Naive B cell (primary cell): Measurements from ENCODE around the gene ZNF528. TPM values are rescaled to one million over a fixed set of nuclear protein-coding genes. Genes with fewer than 3 reads are reported as not detected.
A peak's percentile ranks its signal among the peaks of the same experiment; 100 is the strongest.

Experiments
- ATAC-seq, 2 donors: fragments of 150-1000 bp; cut with Tn5 transposase; 2 replicates each; pipeline ENCODE4 v1.10.0; 2021; ENCODE audit warnings: low read depth in 2 of 2, mild to moderate bottlenecking in 2 of 2, moderate library complexity in 2 of 2
- DNase-seq: peaks from one replicate; pipeline ENCODE4 v3.0.0; 2022
- H3K27ac Mint-ChIP-seq, 6 donors: one replicate each; pipeline ENCODE4 v1.8.0; 2020 to 2022; ENCODE audit warnings: mild to moderate bottlenecking in 6 of 6, mixed read lengths in 6 of 6, moderate library complexity in 5 of 6, inconsistent platforms in 2 of 6
- H3K27me3 Mint-ChIP-seq, 3 donors: one replicate each; pipeline ENCODE4 v1.8.0; 2021 to 2022; ENCODE audit warnings: mixed read lengths in 3 of 3, mild to moderate bottlenecking in 1 of 3
- H3K36me3 Mint-ChIP-seq, 2 donors: one replicate each; pipeline ENCODE4 v1.8.0; 2020 to 2022; ENCODE audit warnings: mixed read lengths in 2 of 2, inconsistent platforms in 1 of 2, mild to moderate bottlenecking in 1 of 2
- H3K4me1 Mint-ChIP-seq, 3 donors: one replicate each; pipeline ENCODE4 v1.8.0; 2020 to 2022; ENCODE audit warnings: mixed read lengths in 3 of 3, inconsistent platforms in 1 of 3, mild to moderate bottlenecking in 1 of 3, moderate library complexity in 1 of 3
- H3K4me3 Mint-ChIP-seq, 8 donors: one replicate each; pipeline ENCODE4 v1.8.0; 2020 to 2022; ENCODE audit warnings: mild to moderate bottlenecking in 8 of 8, mixed read lengths in 8 of 8, moderate library complexity in 8 of 8, inconsistent platforms in 2 of 8
- H3K9me3 Mint-ChIP-seq, 7 donors: one replicate each; pipeline ENCODE4 v1.8.0; 2020 to 2022; ENCODE audit warnings: mixed read lengths in 7 of 7, mild to moderate bottlenecking in 5 of 7, inconsistent platforms in 2 of 7, moderate library complexity in 1 of 7
- polyA plus RNA-seq, 6 donors: library from polyadenylated mRNA; unstranded; fragments of 300-500 nt; fragmentation: Illumina TruSeq; gene quantifications; one replicate each; pipeline ENCODE4 v1.2.3, GENCODE V29; 2021; ENCODE audit warnings: low read depth in 6 of 6

Gene ZNF528
- polyA plus RNA-seq, 6 donors from 2014 or later: 11.5 to 17.0 (median 16.1) TPM

- peak within 1 kb of the TSS; percentile 88 to 98 (median 92) for H3K4me3 Mint-ChIP-seq
- peak within 1 kb of the TSS in 5 of 6 donors; percentile 24 to 79 (median 73) for H3K27ac Mint-ChIP-seq
- peaks cover 41 to 97% (median 94%) of the 10 kb centered on the region in 7 donors for H3K9me3 Mint-ChIP-seq
- peaks cover 18 to 29% (median 24%) of the 10 kb centered on the region in 3 donors for H3K4me1 Mint-ChIP-seq
- peak; percentile 60 for DNase-seq
- peaks cover 11 to 33% (median 23%) of the 10 kb centered on the region in 3 donors for H3K27me3 Mint-ChIP-seq
- peaks cover 58 to 79% of the 10 kb centered on the region in 2 donors for H3K36me3 Mint-ChIP-seq
- peak; percentile 94 to 98 for ATAC-seq
These were observed 55.9 kb downstream of the ZNF528 start, which contains the start of gene ZNF578 for GRCh38 chr19:52453324-52454094. Gene ZNF578 (plus strand): TSS chr19:52453553. CDS start chr19:52501846, 48,293 bp downstream.

- no peak for ATAC-seq
- H3K4me3 Mint-ChIP-seq: no peak overlapping the region
- H3K9me3 Mint-ChIP-seq: peaks cover 13 to 95% (median 77%) of the 10 kb centered on the region in 7 donors
- no peaks in the 10 kb centered on the region for H3K27me3 Mint-ChIP-seq
- peaks cover 46 to 54% of the 10 kb centered on the region in 2 donors for H3K36me3 Mint-ChIP-seq
- DNase-seq: no peak
- no peak overlapping the region for H3K27ac Mint-ChIP-seq
- H3K4me1 Mint-ChIP-seq: no peaks in the 10 kb centered on the region
These were observed 67.3 kb downstream of the ZNF528 start for GRCh38 chr19:52464798-52465470.

Other genes starting within 250 kb of the ZNF528 start
- 10 to 100 TPM in 4 of 6 donors, 1 to 10 TPM in 2; 8.2 to 21.1 (median 12.0) TPM for gene ZNF836, start 226.2 kb upstream of the ZNF528 start, polyA plus RNA-seq
- gene PPP2R1A, start 207.8 kb upstream of the ZNF528 start, polyA plus RNA-seq: 100 to 1,000 TPM; 179 to 222 (median 202) TPM
- 10 to 100 TPM; 27.8 to 62.4 (median 56.8) TPM for gene ZNF766, start 128.3 kb upstream of the ZNF528 start, polyA plus RNA-seq
- 10 to 100 TPM; 10.1 to 42.2 (median 29.7) TPM for gene ZNF480, start 100.7 kb upstream of the ZNF528 start, polyA plus RNA-seq
- gene ZNF610, start 61.6 kb upstream of the ZNF528 start, polyA plus RNA-seq: 10 to 100 TPM in 1 of 6 donors, 1 to 10 TPM in 5; 1.4 to 10.7 (median 3.3) TPM
- gene ZNF880, start 27.9 kb upstream of the ZNF528 start, polyA plus RNA-seq: 10 to 100 TPM; 45.2 to 74.7 (median 58.4) TPM
- gene ZNF534, start 31.3 kb downstream of the ZNF528 start, polyA plus RNA-seq: under 1 TPM in 2 of 6 donors, not detected in 4; 0.62 to 0.77 TPM
- gene ZNF578, start 55.7 kb downstream of the ZNF528 start, polyA plus RNA-seq: 10 to 100 TPM in 1 of 6 donors, 1 to 10 TPM in 5; 1.5 to 19.0 (median 6.1) TPM
- 10 to 100 TPM in 2 of 6 donors, 1 to 10 TPM in 3, not detected in 1; 8.8 to 20.2 (median 9.7) TPM for gene ZNF808, start 129.8 kb downstream of the ZNF528 start, polyA plus RNA-seq
- gene ZNF701, start 172.4 kb downstream of the ZNF528 start, polyA plus RNA-seq: 10 to 100 TPM; 16.5 to 31.2 (median 18.6) TPM
- gene ZNF83, start 240.5 kb downstream of the ZNF528 start, polyA plus RNA-seq: 10 to 100 TPM in 5 of 6 donors, 1 to 10 TPM in 1; 6.7 to 31.5 (median 14.8) TPM